ENCODE data around the gene FGF12. TPM values are rescaled to one million over a fixed set of nuclear protein-coding genes. Genes with fewer than 3 reads are reported as not detected.
"Not testable (repeated sequence)": the region's sequence is repeated elsewhere in the genome, so short reads cannot be mapped to it uniquely, and the experiment has no call there.

FGF12 gene
- total and polyA plus RNA-seq, 7 experiments from 2014 or later = not detected

DNA sequence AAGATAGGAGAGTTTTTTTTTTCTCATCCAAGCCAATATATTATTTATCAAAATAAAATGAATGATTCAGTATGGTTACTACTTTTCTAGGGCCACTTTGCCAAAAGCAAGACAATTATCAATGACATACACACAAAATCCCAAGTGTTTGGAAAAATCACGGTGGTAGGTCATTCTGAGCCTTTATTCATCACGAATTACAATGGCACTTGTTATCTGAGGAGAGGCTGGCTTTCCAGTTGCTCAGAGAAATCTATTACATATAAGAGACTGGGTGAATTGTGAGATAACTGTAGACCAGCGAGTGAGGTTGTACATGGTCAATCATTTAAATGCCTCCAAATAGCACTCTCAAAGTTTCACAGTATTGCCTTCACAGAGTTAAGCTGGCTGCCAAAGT is 20.4 kb upstream of the FGF12 start:
- no peak overlapping the region for H3K4me3 ChIP-seq (ENCODE audit: low read length)
- H3K27me3 ChIP-seq (ENCODE audit: control insufficient read depth in 2 of 2, insufficient read depth in 2 of 2, low read length in 2 of 2) = no peaks in the 10 kb centered on the region
- no peak overlapping the region for H3K27ac ChIP-seq (ENCODE audit: low read depth, low read length)
- no peaks in the 10 kb centered on the region for H3K36me3 ChIP-seq (ENCODE audit: control insufficient read depth in 2 of 3, insufficient read depth in 3 of 3, low read length in 3 of 3)
- Mint-ChIP-seq H3K4me1 (no peaks in the 10 kb centered on the region), H3K27me3 (peaks cover 0 to 22% (median 10%) of the 10 kb centered on the region in 5 donors), H3K36me3 (peaks cover 0 to 3% (median 0%) of the 10 kb centered on the region in 5 donors), H3K9me3 (peaks cover 0 to 11% (median 3%) of the 10 kb centered on the region in 11 donors), H3K4me3 (no peak overlapping the region), H3K27ac (no peak overlapping the region)
- H3K4me1 ChIP-seq (ENCODE audit: control insufficient read depth in 2 of 2, insufficient read depth in 2 of 2, low read length in 2 of 2) = no peaks in the 10 kb centered on the region
- no peaks in the 10 kb centered on the region for H3K9me3 ChIP-seq (ENCODE audit: control insufficient read depth in 2 of 3, low read length in 3 of 3)
- ATAC-seq = no peak
- CTCF ChIA-PET = no interaction called here
- no peak for DNase-seq
- POLR2A ChIA-PET = no interaction called here
- intact Hi-C loops (cut with micrococcal nuclease) = no loop called here

DNA sequence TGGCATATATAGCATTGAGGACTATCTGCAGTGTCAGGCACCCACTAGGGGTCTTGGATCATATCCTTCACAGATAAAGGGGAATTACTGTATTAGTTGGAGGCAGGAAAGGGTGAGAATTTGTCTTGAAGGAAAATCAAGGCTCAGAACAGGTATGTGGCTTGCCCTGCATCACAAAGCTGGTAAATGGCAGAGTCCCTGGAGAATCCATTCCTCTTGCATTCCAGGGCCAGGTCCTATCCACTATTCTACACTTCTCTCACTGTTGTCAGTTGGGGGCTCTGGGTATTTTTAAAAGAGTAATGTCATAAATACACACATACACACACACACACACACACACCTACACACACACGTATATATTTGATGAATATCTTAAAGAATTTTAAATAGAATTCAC is 19.8 kb upstream of the FGF12 start:
- ChIA-PET CTCF (no interaction called here), POLR2A (no interaction called here)
- no peak overlapping the region for H3K4me3 ChIP-seq (ENCODE audit: low read length)
- no peak overlapping the region for H3K27ac ChIP-seq (ENCODE audit: low read depth, low read length)
- Mint-ChIP-seq H3K27ac (no peak overlapping the region), H3K4me1 (no peaks in the 10 kb centered on the region), H3K36me3 (peaks cover 0 to 3% (median 0%) of the 10 kb centered on the region in 5 donors), H3K4me3 (no peak overlapping the region), H3K9me3 (peaks cover 0 to 11% (median 3%) of the 10 kb centered on the region in 11 donors), H3K27me3 (peaks cover 0 to 22% (median 10%) of the 10 kb centered on the region in 5 donors)
- no peak for DNase-seq
- H3K27me3 ChIP-seq (ENCODE audit: control insufficient read depth in 2 of 2, insufficient read depth in 2 of 2, low read length in 2 of 2) = no peaks in the 10 kb centered on the region
- intact Hi-C loops (cut with micrococcal nuclease) = no loop called here
- H3K36me3 ChIP-seq (ENCODE audit: control insufficient read depth in 2 of 3, insufficient read depth in 3 of 3, low read length in 3 of 3) = no peaks in the 10 kb centered on the region
- no peaks in the 10 kb centered on the region for H3K4me1 ChIP-seq (ENCODE audit: control insufficient read depth in 2 of 2, insufficient read depth in 2 of 2, low read length in 2 of 2)
- ATAC-seq = no peak
- H3K9me3 ChIP-seq (ENCODE audit: control insufficient read depth in 2 of 3, low read length in 3 of 3) = no peaks in the 10 kb centered on the region

DNA sequence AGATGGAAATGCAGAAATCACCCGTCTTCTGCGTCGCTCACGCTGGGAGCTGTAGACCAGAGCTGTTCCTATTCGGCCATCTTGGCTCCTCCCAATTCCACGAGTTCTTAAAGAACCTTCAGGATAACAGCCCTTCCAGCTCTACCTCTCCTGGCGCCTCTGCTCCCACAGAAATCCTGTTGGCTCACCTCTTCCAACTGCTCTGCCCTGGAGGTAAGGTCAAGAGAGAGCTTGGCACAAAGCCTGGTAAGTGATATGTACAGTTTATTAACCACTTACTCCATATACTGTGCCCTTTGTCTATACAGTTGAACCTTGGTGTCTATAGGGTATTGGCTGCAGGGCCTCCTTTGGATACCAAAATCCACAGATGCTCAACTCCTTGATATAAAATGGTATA is 17.8 kb upstream of the FGF12 start:
- Histone ChIP-seq H3K27me3 (ENCODE audit: control insufficient read depth in 2 of 2, insufficient read depth in 2 of 2, low read length in 2 of 2) (no peaks in the 10 kb centered on the region), H3K36me3 (ENCODE audit: control insufficient read depth in 2 of 3, insufficient read depth in 3 of 3, low read length in 3 of 3) (no peaks in the 10 kb centered on the region), H3K27ac (ENCODE audit: low read depth, low read length) (no peak overlapping the region), H3K9me3 (ENCODE audit: control insufficient read depth in 2 of 3, low read length in 3 of 3) (no peaks in the 10 kb centered on the region), H3K4me3 (ENCODE audit: low read length) (no peak overlapping the region), H3K4me1 (ENCODE audit: control insufficient read depth in 2 of 2, insufficient read depth in 2 of 2, low read length in 2 of 2) (no peaks in the 10 kb centered on the region)
- Mint-ChIP-seq H3K4me3 (no peak overlapping the region), H3K27me3 (peaks cover 0 to 22% (median 10%) of the 10 kb centered on the region in 5 donors), H3K36me3 (peaks cover 0 to 3% (median 0%) of the 10 kb centered on the region in 5 donors), H3K27ac (no peak overlapping the region), H3K9me3 (peaks cover 0 to 11% (median 3%) of the 10 kb centered on the region in 11 donors), H3K4me1 (no peaks in the 10 kb centered on the region)
- intact Hi-C loops (cut with micrococcal nuclease) = no loop called here
- CTCF ChIA-PET = no interaction called here
- no peak for DNase-seq
- no peak for ATAC-seq
- POLR2A ChIA-PET = no interaction called here

DNA sequence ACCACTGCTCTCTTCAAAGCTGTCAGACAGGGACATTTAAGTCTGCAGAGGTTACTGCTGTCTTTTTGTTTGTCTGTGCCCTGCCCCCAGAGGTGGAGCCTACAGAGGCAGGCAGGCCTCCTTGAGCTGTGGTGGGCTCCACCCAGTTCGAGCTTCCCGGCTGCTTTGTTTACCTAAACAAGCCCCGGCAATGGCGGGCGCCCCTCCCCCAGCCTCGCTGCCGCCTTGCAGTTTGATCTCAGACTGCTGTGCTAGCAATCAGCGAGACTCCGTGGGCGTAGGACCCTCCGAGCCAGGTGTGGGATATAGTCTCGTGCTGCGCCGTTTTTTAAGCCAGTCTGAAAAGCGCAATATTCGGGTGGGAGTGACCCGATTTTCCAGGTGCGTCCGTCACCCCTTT is 17.3 kb upstream of the FGF12 start:
- H3K4me1 ChIP-seq (ENCODE audit: control insufficient read depth in 2 of 2, insufficient read depth in 2 of 2, low read length in 2 of 2); POLR2A ChIA-PET; DNase-seq; H3K36me3 ChIP-seq (ENCODE audit: control insufficient read depth in 2 of 3, insufficient read depth in 3 of 3, low read length in 3 of 3); H3K4me1 Mint-ChIP-seq; H3K4me3 ChIP-seq (ENCODE audit: low read length); H3K36me3 Mint-ChIP-seq; H3K27ac ChIP-seq (ENCODE audit: low read depth, low read length); H3K4me3 Mint-ChIP-seq; H3K27me3 ChIP-seq (ENCODE audit: control insufficient read depth in 2 of 2, insufficient read depth in 2 of 2, low read length in 2 of 2); CTCF ChIA-PET; intact Hi-C loops (cut with micrococcal nuclease); H3K27ac Mint-ChIP-seq; ATAC-seq; H3K9me3 ChIP-seq (ENCODE audit: control insufficient read depth in 2 of 3, low read length in 3 of 3): not testable (repeated sequence)
- peaks cover 0 to 22% (median 10%) of the 10 kb centered on the region in 5 donors for H3K27me3 Mint-ChIP-seq
- H3K9me3 Mint-ChIP-seq = peaks cover 0 to 11% (median 3%) of the 10 kb centered on the region in 11 donors

DNA sequence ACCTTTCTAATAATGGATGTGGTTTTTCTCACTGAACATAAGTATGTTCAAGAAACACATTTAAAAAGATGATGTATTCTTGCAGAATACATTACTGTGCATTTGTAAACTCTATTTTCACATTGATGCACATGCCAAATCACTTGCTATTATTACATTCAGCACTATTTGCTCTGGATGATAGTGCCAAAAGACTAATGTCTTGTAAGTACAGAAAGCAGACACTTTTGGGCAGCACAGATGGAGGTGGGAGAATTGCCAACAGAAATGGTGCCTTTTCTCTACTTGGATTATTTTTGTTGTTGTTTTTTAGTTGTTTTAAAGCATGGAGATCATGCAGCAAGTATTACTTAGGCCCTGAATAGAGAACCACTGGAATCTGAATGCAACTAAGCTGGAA is 10.2 kb upstream of the FGF12 start:
- H3K36me3 Mint-ChIP-seq = no peaks in the 10 kb centered on the region
- no peak overlapping the region for H3K27ac ChIP-seq (ENCODE audit: low read depth, low read length)
- DNase-seq = no peak
- no peaks in the 10 kb centered on the region for H3K9me3 ChIP-seq (ENCODE audit: control insufficient read depth in 2 of 3, low read length in 3 of 3)
- no peak overlapping the region for H3K27ac Mint-ChIP-seq
- H3K4me3 ChIP-seq (ENCODE audit: low read length) = no peak overlapping the region
- ChIA-PET POLR2A (no interaction called here), CTCF (no interaction called here)
- no peaks in the 10 kb centered on the region for H3K36me3 ChIP-seq (ENCODE audit: control insufficient read depth in 2 of 3, insufficient read depth in 3 of 3, low read length in 3 of 3)
- H3K4me3 Mint-ChIP-seq = no peak overlapping the region
- intact Hi-C loops (cut with micrococcal nuclease) = no loop called here
- peaks cover 0 to 11% (median 0%) of the 10 kb centered on the region in 11 donors for H3K9me3 Mint-ChIP-seq
- no peaks in the 10 kb centered on the region for H3K4me1 ChIP-seq (ENCODE audit: control insufficient read depth in 2 of 2, insufficient read depth in 2 of 2, low read length in 2 of 2)
- ATAC-seq = no peak
- H3K27me3 ChIP-seq (ENCODE audit: control insufficient read depth in 2 of 2, insufficient read depth in 2 of 2, low read length in 2 of 2) = no peaks in the 10 kb centered on the region
- peaks cover 0 to 3% (median 0%) of the 10 kb centered on the region in 5 donors for H3K27me3 Mint-ChIP-seq
- no peaks in the 10 kb centered on the region for H3K4me1 Mint-ChIP-seq

DNA sequence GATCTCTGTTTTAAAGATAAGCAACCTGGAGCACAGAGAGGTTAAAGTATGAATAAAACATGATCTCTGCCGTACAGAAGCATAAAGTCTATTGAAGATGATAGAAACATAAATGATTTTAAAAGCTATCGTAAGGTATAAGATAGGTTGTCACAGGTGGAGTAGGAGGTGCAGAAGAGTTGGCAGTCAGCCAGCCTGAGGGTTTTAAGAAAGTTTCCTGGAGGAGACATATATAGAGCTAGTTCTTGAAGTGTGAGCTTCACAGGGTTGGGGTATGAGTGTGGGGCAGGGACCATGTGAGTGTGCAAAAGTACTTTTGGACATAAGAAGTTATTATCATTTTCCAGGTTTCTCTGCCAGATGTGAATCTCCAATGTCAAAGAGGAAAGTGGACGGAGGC is 3.9 kb upstream of the FGF12 start:
- Mint-ChIP-seq H3K4me1 (peaks cover 0 to 12% (median 5%) of the 10 kb centered on the region in 7 donors), H3K27me3 (peaks cover 10 to 33% (median 25%) of the 10 kb centered on the region in 5 donors), H3K9me3 (peaks cover 0 to 6% (median 0%) of the 10 kb centered on the region in 11 donors), H3K27ac (no peak overlapping the region), H3K4me3 (no peak overlapping the region), H3K36me3 (no peaks in the 10 kb centered on the region)
- ChIA-PET CTCF (no interaction called here), POLR2A (no interaction called here)
- intact Hi-C loops (cut with micrococcal nuclease) = no loop called here
- Histone ChIP-seq H3K36me3 (ENCODE audit: control insufficient read depth in 2 of 3, insufficient read depth in 3 of 3, low read length in 3 of 3) (no peaks in the 10 kb centered on the region), H3K27me3 (ENCODE audit: control insufficient read depth in 2 of 2, insufficient read depth in 2 of 2, low read length in 2 of 2) (no peaks in the 10 kb centered on the region), H3K9me3 (ENCODE audit: control insufficient read depth in 2 of 3, low read length in 3 of 3) (no peaks in the 10 kb centered on the region), H3K27ac (ENCODE audit: low read depth, low read length) (no peak overlapping the region), H3K4me3 (ENCODE audit: low read length) (no peak overlapping the region), H3K4me1 (ENCODE audit: control insufficient read depth in 2 of 2, insufficient read depth in 2 of 2, low read length in 2 of 2) (peaks cover 0 to 5% of the 10 kb centered on the region in 2 donors)
- DNase-seq (no peak), ATAC-seq (no peak)

DNA sequence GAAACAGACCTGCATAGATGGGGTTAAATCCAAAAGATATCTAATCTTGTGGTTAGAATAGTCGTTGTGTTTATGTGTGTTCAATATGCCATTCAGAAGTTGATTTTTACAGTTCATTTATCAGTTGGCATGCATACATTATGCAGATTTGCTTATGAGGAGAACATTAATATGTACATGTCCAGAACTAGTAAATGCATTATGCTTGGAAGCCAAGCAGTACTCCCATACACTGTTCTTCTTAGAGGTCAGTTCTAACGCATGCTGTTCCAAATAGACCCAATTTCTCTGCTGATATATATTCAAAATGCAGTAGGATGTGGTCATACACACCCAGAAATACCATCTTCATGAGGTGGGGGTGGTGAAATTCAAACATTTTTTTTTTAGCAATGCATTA is 956 bp downstream of the FGF12 start:
- peaks cover 0 to 5% of the 10 kb centered on the region in 2 donors for H3K4me1 ChIP-seq (ENCODE audit: control insufficient read depth in 2 of 2, insufficient read depth in 2 of 2, low read length in 2 of 2)
- H3K36me3 Mint-ChIP-seq = no peaks in the 10 kb centered on the region
- ChIA-PET CTCF (no interaction called here), POLR2A (no interaction called here)
- no peaks in the 10 kb centered on the region for H3K9me3 ChIP-seq (ENCODE audit: control insufficient read depth in 2 of 3, low read length in 3 of 3)
- no peak overlapping the region for H3K4me3 Mint-ChIP-seq
- no peak overlapping the region for H3K27ac Mint-ChIP-seq
- intact Hi-C loops (cut with micrococcal nuclease) = loop anchor here in 1 of 2 donors (5.0 kb wide), 1 partner anchor 66 kb away; no protein-coding TSS in a partner anchor
- no peak for ATAC-seq
- no peaks in the 10 kb centered on the region for H3K36me3 ChIP-seq (ENCODE audit: control insufficient read depth in 2 of 3, insufficient read depth in 3 of 3, low read length in 3 of 3)
- peaks cover 0 to 4% of the 10 kb centered on the region in 2 donors for H3K27me3 ChIP-seq (ENCODE audit: control insufficient read depth in 2 of 2, insufficient read depth in 2 of 2, low read length in 2 of 2)
- peaks cover 0 to 12% (median 5%) of the 10 kb centered on the region in 7 donors for H3K4me1 Mint-ChIP-seq
- H3K4me3 ChIP-seq (ENCODE audit: low read length) = no peak overlapping the region
- no peak for DNase-seq
- H3K27ac ChIP-seq (ENCODE audit: low read depth, low read length) = no peak overlapping the region
- peaks cover 19 to 57% (median 40%) of the 10 kb centered on the region in 5 donors for H3K27me3 Mint-ChIP-seq
- peaks cover 0 to 4% (median 0%) of the 10 kb centered on the region in 11 donors for H3K9me3 Mint-ChIP-seq
